K562 (cell line): ENCODE data around the gene SLC5A11. TPM values are rescaled to one million over a fixed set of nuclear protein-coding genes. Genes with fewer than 3 reads are reported as not detected.

Experiments used
- ATAC-seq: fragments of 200-7000 bp; cut with Tn5 transposase; 3 replicates; pipeline ENCODE4 v1.9.1; 2020; ENCODE audit warnings: moderate library complexity
- BruUV-seq: library from RNA; stranded (reverse); fragments of 400-500 nt; replicated peaks from 2 replicates; lab custom pipeline; 2021; lab: Mats Ljungman, UMichigan
- CTCF ChIA-PET: fragments of 300-600 bp; formaldehyde crosslinking; extraction: SDS; loops from one replicate; lab custom pipeline; 2021; ENCODE audit warnings: low intra/inter-chr PET ratio; lab: Yijun Ruan, JAX
- POLR2A ChIA-PET: fragments of 300-600, 350-650 bp; sonication (Branson Sonifier 250); formaldehyde crosslinking; extraction: SDS; loops from one replicate; lab custom pipeline; 2021; ENCODE audit warnings: antibody characterized with exemption, inconsistent platforms; lab: Yijun Ruan, JAX
- DNase-seq, 4 experiments: peaks; one replicate each; pipeline versions ENCODE4 v3.0.0 to v3.0.0-alpha.2; 2011 to 2018; ENCODE audit warnings: low spot score in 3 of 4, mixed read lengths in 3 of 4; ENCODE audit errors: extremely low read depth in 1 of 4
- FAIRE-seq: peaks from 2 replicates; lab custom pipeline; 2011; peaks lifted over from hg19 to GRCh38; lab: Jason Lieb, UNC
- H2AFZ ChIP-seq: 2 replicates; pipeline ENCODE4 v1.6.0; 2011; ENCODE audit warnings: low read depth, low read length, control low read depth, inconsistent platforms
- H3K27ac ChIP-seq: fragments of 200-600 bp; 3 replicates; pipeline ENCODE4 v1.8.0; 2011; ENCODE audit warnings: low read depth, mild to moderate bottlenecking, control low read depth, inconsistent platforms, low read length, moderate library complexity, mixed read lengths; ENCODE audit errors: extremely low read depth
- H3K27me3 ChIP-seq, 2 experiments: fragments of 300-600 bp in 1 of 2; 2 replicates in 1 of 2; 3 replicates in 1 of 2; pipeline versions ENCODE4 v1.6.0 to v1.8.0; 2011; ENCODE audit warnings: inconsistent platforms in 2 of 2, low read length in 2 of 2, mild to moderate bottlenecking in 1 of 2, mixed read lengths in 1 of 2, moderate library complexity in 1 of 2; ENCODE audit not compliant: control insufficient read depth in 2 of 2, insufficient read depth in 2 of 2
- H3K36me3 ChIP-seq: fragments of 300-600 bp; 3 replicates; pipeline ENCODE4 v1.8.0; 2011; ENCODE audit warnings: mild to moderate bottlenecking, low read length, inconsistent platforms; ENCODE audit not compliant: control insufficient read depth, insufficient read depth
- H3K4me1 ChIP-seq, 2 experiments: fragments of 200-600 bp in 1 of 2; replicated peaks in 1 of 2; 2 replicates in 1 of 2; 3 replicates in 1 of 2; pipeline versions ENCODE4 v1.5.1 to v1.8.0; 2011; ENCODE audit warnings: inconsistent platforms in 2 of 2, low read length in 2 of 2, mild to moderate bottlenecking in 1 of 2, mixed read lengths in 1 of 2, moderate library complexity in 1 of 2; ENCODE audit not compliant: control insufficient read depth in 2 of 2, insufficient read depth in 2 of 2
- H3K4me2 ChIP-seq: 2 replicates; pipeline ENCODE4 v1.6.1; 2011; ENCODE audit warnings: low read length, control low read depth, inconsistent platforms, mixed read lengths; ENCODE audit not compliant: insufficient read depth
- H3K4me3 ChIP-seq: fragments of 200-600 bp; sonication (generic), shearing (Covaris generic); 2 replicates; pipeline ENCODE4 v1.5.1; 2016; ENCODE audit warnings: control low read depth, inconsistent platforms
- H3K79me2 ChIP-seq: fragments of 200-600 bp; 3 replicates; pipeline ENCODE4 v1.8.0; 2011; ENCODE audit warnings: low read length, inconsistent platforms; ENCODE audit not compliant: control insufficient read depth, insufficient read depth
- H3K9ac ChIP-seq, 2 experiments: 2 replicates each; pipeline versions ENCODE4 v1.6.0 to v1.6.1; 2011; ENCODE audit warnings: low read depth in 2 of 2, low read length in 2 of 2, control low read depth in 1 of 2, inconsistent platforms in 1 of 2, mild to moderate bottlenecking in 1 of 2, mixed read lengths in 1 of 2; ENCODE audit not compliant: insufficient read depth in 1 of 2
- H3K9me1 ChIP-seq: one replicate; pipeline ENCODE4 v1.6.0; 2011; ENCODE audit warnings: inconsistent platforms, mild to moderate bottlenecking, low read length, moderate library complexity; ENCODE audit not compliant: control insufficient read depth, insufficient read depth
- H3K9me3 ChIP-seq: replicated peaks from 2 replicates; pipeline ENCODE4 v1.5.1; 2011; ENCODE audit warnings: low read depth, low read length, inconsistent platforms; ENCODE audit not compliant: control insufficient read depth, insufficient read depth
- H4K20me1 ChIP-seq: replicated peaks from 2 replicates; pipeline ENCODE4 v1.6.1; 2011; ENCODE audit warnings: low read length, inconsistent platforms, mixed read lengths; ENCODE audit not compliant: control insufficient read depth, insufficient read depth
- COPS2 ChIP-seq: fragments of 450-650 bp; conservative IDR thresholded peaks from 2 replicates; pipeline ENCODE4 v1.6.1; 2016; ENCODE audit warnings: mild to moderate bottlenecking, moderate library complexity
- FOXA1 ChIP-seq: fragments of 450-650 bp; IDR thresholded peaks from 2 replicates; pipeline ENCODE4 v1.6.1; 2016; ENCODE audit warnings: mild to moderate bottlenecking, borderline replicate concordance
- HNRNPLL ChIP-seq: fragments of 200-400 bp; formaldehyde crosslinking; IDR thresholded peaks from 2 replicates; pipeline ENCODE4 v1.6.1; 2017; ENCODE audit warnings: low read length, low read depth, mild to moderate bottlenecking; ENCODE audit not compliant: poor library complexity, severe bottlenecking
- ILF3 ChIP-seq: fragments of 450-650 bp; IDR thresholded peaks from 2 replicates; pipeline ENCODE4 v1.6.1; 2018; ENCODE audit warnings: antibody characterized with exemption, mild to moderate bottlenecking, moderate library complexity, borderline replicate concordance
- PML ChIP-seq: IDR thresholded peaks from 2 replicates; pipeline ENCODE4 v1.6.1; 2012; ENCODE audit warnings: low read length, inconsistent platforms
- RBM34 ChIP-seq: fragments of 200-400 bp; formaldehyde crosslinking; IDR thresholded peaks from 2 replicates; pipeline ENCODE4 v1.6.1; 2018; ENCODE audit warnings: low read length, borderline replicate concordance; ENCODE audit not compliant: insufficient read depth
- SRSF1 ChIP-seq: fragments of 200-400 bp; formaldehyde crosslinking; IDR thresholded peaks from 2 replicates; pipeline ENCODE4 v1.6.1; 2017; ENCODE audit warnings: mild to moderate bottlenecking, low read depth, low read length, moderate library complexity
- ZNF133 ChIP-seq: fragments of 250-450 bp; sonication (Bioruptor Pico); IDR thresholded peaks from 2 replicates; pipeline ENCODE4 v1.4.0; 2020; ENCODE audit warnings: mild to moderate bottlenecking
- WGBS: fragments of 100-300 bp; shearing (Covaris generic); methylation state at CpG from one replicate; pipeline ENCODE4 v1.1.6; 2016; ENCODE audit warnings: low coverage, mixed read lengths; ENCODE audit not compliant: insufficient coverage; ENCODE audit errors: missing lambda C conversion rate; 5-methylcytosine and 5-hydroxymethylcytosine counted together
- in situ Hi-C: fragments of 300-500 bp; cut with MboI; formaldehyde crosslinking; loops from 4 replicates; pipeline ENCODE4 v1.15.0; 2018; ENCODE audit warnings: inconsistent platforms, mixed read lengths
- intact Hi-C: fragments of 100-400 bp; cut with micrococcal nuclease; formaldehyde crosslinking; loops from 2 replicates; pipeline ENCODE4 v1.14.2; 2022
- polyA plus RNA-seq, 8 experiments: library from polyadenylated mRNA; depleted of rRNA in 4 of 8; stranded (reverse) in 5 of 8; unstranded in 3 of 8; fragments of >200 nt; fragmentation: Nextera tagmentation in 2 of 8; fragmentation: Illumina TruSeq in 1 of 8; extraction: Ambion mirVana in 2 of 8; extraction: Trizol in 1 of 8; gene quantifications; 2 replicates each; pipeline versions ENCODE4 v1.2.1 to v1.2.3, GENCODE V29; 2011 to 2014; ENCODE audit warnings: inconsistent platforms in 1 of 8, missing spikeins in 1 of 8
- total RNA-seq, 7 experiments: library from RNA; depleted of rRNA in 6 of 7; stranded (reverse); fragments of >200 nt in 6 of 7; fragmentation: Illumina TruSeq in 2 of 7; extraction: Trizol in 2 of 7; gene quantifications; 2 replicates each; pipeline versions ENCODE4 v1.2.1 to v1.2.3, GENCODE V29; 2011 to 2021; ENCODE audit warnings: low replicate concordance in 1 of 7
- TF ChIP-seq, protein P1 (sequence below): sonication (generic); formaldehyde crosslinking; IDR thresholded peaks from 2 replicates; pipeline ENCODE4 v1.4.0; 2020; ENCODE audit warnings: mild to moderate bottlenecking, missing genetic modification reagents

The SLC5A11 gene
- total and polyA plus RNA-seq, 9 of the 15 experiments (the other 6 are each of a cell fraction or from before 2014, with no cell fraction given), result 0.04 to 0.25 (median 0.11) TPM; not detected in 3

DNA sequence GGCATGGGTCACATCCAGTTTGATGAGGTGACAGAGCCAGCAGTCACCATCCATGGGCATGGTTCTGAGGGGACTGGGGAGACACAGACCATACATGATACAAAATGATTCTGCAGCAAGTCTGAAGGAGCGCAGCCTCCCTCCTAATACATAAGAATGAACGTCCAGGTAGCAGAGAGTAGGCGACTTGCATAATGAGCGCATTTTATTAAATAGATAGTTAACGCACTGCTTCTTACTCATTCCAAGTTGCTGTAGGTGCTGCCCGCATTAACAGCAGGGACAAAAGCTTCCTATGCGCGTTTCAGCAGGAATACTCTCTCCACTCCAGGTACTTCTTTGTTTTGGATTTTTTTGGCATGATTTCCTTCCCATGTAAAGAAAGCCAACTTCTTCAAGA is 73.8 kb downstream of the SLC5A11 start:
- POLR2A ChIA-PET, result interaction anchor here (0.6 kb wide), 2 partner anchors 67 to 252 kb away, joined by 3 read pairs; no protein-coding TSS in a partner anchor
- CTCF ChIA-PET, result no interaction called here

More for the DNA sequence above, 73.8 kb downstream of the SLC5A11 start:
- in situ Hi-C loops (no loop called here), intact Hi-C loops (no loop called here)
- Histone ChIP-seq H4K20me1 (no peaks in the 10 kb centered on the region), H3K4me3 (no peak overlapping the region), H3K9me3 (no peaks in the 10 kb centered on the region), H3K79me2 (no peaks in the 10 kb centered on the region), H3K9me1 (no peaks in the 10 kb centered on the region), H3K27me3 (no peaks in the 10 kb centered on the region; a peak in 1 of 5 replicates), H3K27ac (no peak overlapping the region), H2AFZ (no peak overlapping the region), H3K4me2 (no peak overlapping the region), H3K9ac (no peak overlapping the region), H3K4me1 (peaks cover 0 to 12% of the 10 kb centered on the region in 2 experiments; a peak in 3 of 5 replicates), H3K36me3 (peaks cover 19% of the 10 kb centered on the region; the same call in 1 of the 3 replicates)
- FAIRE-seq, result no peak
- WGBS, result 93% methylated on average over 8 of the region's 8 CpGs
- no peak for DNase-seq
- TF ChIP-seq PML (no peak), SRSF1 (no peak), COPS2 (no peak), FOXA1 (no peak), ILF3 (no peak), HNRNPLL (no peak), ZNF133 (CRISPR knock-in tag) (no peak), RBM34 (no peak)
- TF ChIP-seq, protein P1, sequence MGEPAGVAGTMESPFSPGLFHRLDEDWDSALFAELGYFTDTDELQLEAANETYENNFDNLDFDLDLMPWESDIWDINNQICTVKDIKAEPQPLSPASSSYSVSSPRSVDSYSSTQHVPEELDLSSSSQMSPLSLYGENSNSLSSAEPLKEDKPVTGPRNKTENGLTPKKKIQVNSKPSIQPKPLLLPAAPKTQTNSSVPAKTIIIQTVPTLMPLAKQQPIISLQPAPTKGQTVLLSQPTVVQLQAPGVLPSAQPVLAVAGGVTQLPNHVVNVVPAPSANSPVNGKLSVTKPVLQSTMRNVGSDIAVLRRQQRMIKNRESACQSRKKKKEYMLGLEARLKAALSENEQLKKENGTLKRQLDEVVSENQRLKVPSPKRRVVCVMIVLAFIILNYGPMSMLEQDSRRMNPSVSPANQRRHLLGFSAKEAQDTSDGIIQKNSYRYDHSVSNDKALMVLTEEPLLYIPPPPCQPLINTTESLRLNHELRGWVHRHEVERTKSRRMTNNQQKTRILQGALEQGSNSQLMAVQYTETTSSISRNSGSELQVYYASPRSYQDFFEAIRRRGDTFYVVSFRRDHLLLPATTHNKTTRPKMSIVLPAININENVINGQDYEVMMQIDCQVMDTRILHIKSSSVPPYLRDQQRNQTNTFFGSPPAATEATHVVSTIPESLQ (CRISPR knock-in tag), result no peak
- BruUV-seq, result TSS peak; percentile 83
- ATAC-seq, result no peak
